GM12878 (cell line): ENCODE data around the gene AQP7. TPM values are rescaled to one million over a fixed set of nuclear protein-coding genes. Genes with fewer than 3 reads are reported as not detected.

Experiments
- ATAC-seq: fragments of 200-7000 bp; cut with Tn5 transposase; 3 replicates; pipeline ENCODE4 v1.9.1; 2020; ENCODE audit warnings: mild to moderate bottlenecking, moderate library complexity
- BruUV-seq: library from RNA; stranded (reverse); fragments of 400-500 nt; replicated peaks from 2 replicates; lab custom pipeline; 2021; lab: Mats Ljungman, UMichigan
- CTCF ChIA-PET: fragments of 300-600 bp; sonication (Branson Sonifier 250); formaldehyde crosslinking; extraction: SDS; loops from one replicate; lab custom pipeline; 2021; ENCODE audit warnings: inconsistent platforms; lab: Yijun Ruan, JAX
- POLR2A ChIA-PET: fragments of 350-600 bp; formaldehyde crosslinking; extraction: SDS; loops from one replicate; lab custom pipeline; 2021; ENCODE audit warnings: inconsistent platforms; lab: Charles Lee
- RAD21 ChIA-PET: fragments of 300-600 bp; sonication (Branson Sonifier 250); formaldehyde crosslinking; loops from one replicate; lab custom pipeline; 2023; ENCODE audit warnings: antibody characterized with exemption; ENCODE audit not compliant: unreplicated experiment; lab: Charles Lee
- SMC1A ChIA-PET: fragments of 300-600 bp; sonication (Branson Sonifier 250); formaldehyde crosslinking; loops from one replicate; lab custom pipeline; 2023; ENCODE audit not compliant: unreplicated experiment, uncharacterized antibody; lab: Charles Lee
- DNase-seq: peaks from one replicate; pipeline ENCODE4 v3.0.0-alpha.2; 2011; ENCODE audit warnings: low read depth, low spot score
- FAIRE-seq: peaks from 3 replicates; lab custom pipeline; 2011; peaks lifted over from hg19 to GRCh38; lab: Jason Lieb, UNC
- H2AFZ ChIP-seq: 2 replicates; pipeline ENCODE4 v1.6.0; 2011; ENCODE audit warnings: low read depth, low read length, control low read depth; ENCODE audit not compliant: control insufficient read depth
- H3K27ac ChIP-seq: 2 replicates; pipeline ENCODE4 v1.5.1; 2011; ENCODE audit warnings: control low read depth; ENCODE audit not compliant: control insufficient read depth, insufficient read depth
- H3K27me3 ChIP-seq, 2 experiments: replicated peaks in 1 of 2; 2 replicates each; pipeline versions ENCODE4 v1.6.0 to v1.6.1; 2011; ENCODE audit warnings: low read length in 1 of 2; ENCODE audit not compliant: control insufficient read depth in 2 of 2, insufficient read depth in 2 of 2
- H3K36me3 ChIP-seq, 2 experiments: 2 replicates each; pipeline ENCODE4 v1.5.1; 2011; ENCODE audit warnings: low read length in 1 of 2; ENCODE audit not compliant: control insufficient read depth in 2 of 2, insufficient read depth in 2 of 2
- H3K4me1 ChIP-seq: 2 replicates; pipeline ENCODE4 v1.6.1; 2011; ENCODE audit warnings: mild to moderate bottlenecking, low read length, moderate library complexity, mixed read lengths; ENCODE audit not compliant: control insufficient read depth, insufficient read depth
- H3K4me2 ChIP-seq: 2 replicates; pipeline ENCODE4 v1.6.0; 2011; ENCODE audit warnings: control low read depth; ENCODE audit not compliant: control insufficient read depth, insufficient read depth
- H3K4me3 ChIP-seq: fragments of 200-600 bp; sonication (generic); 2 replicates; pipeline ENCODE4 v1.5.1; 2016
- H3K79me2 ChIP-seq: 2 replicates; pipeline ENCODE4 v1.6.0; 2011; ENCODE audit warnings: low read length; ENCODE audit not compliant: control insufficient read depth, insufficient read depth
- H3K9ac ChIP-seq: 2 replicates; pipeline ENCODE4 v1.8.0; 2011; ENCODE audit warnings: low read length, control low read depth, mixed read lengths; ENCODE audit not compliant: control insufficient read depth, insufficient read depth
- H3K9me3 ChIP-seq: replicated peaks from 3 replicates; pipeline ENCODE4 v1.5.1; 2011; ENCODE audit warnings: mild to moderate bottlenecking, low read length; ENCODE audit not compliant: control insufficient read depth, insufficient read depth
- H4K20me1 ChIP-seq: 2 replicates; pipeline ENCODE4 v1.6.0; 2011; ENCODE audit not compliant: control insufficient read depth, insufficient read depth
- BCL11A ChIP-seq: IDR thresholded peaks from 2 replicates; pipeline ENCODE4 v1.6.1; 2011; ENCODE audit warnings: low read depth, low read length
- CHD1 ChIP-seq: IDR thresholded peaks from 2 replicates; pipeline ENCODE4 v1.6.1; 2012; ENCODE audit warnings: low read depth, low read length, improper control_type of control experiment
- CREM ChIP-seq: IDR thresholded peaks from 2 replicates; pipeline ENCODE4 v1.6.1; 2014; ENCODE audit warnings: antibody characterized with exemption, low read depth
- HSF1 ChIP-seq: fragments of 150-350 bp; IDR thresholded peaks from 2 replicates; pipeline ENCODE4 v1.6.1; 2014; ENCODE audit warnings: mild to moderate bottlenecking, low read depth, low read length
- IKZF2 ChIP-seq, 2 experiments: fragments of 450-650 bp; IDR thresholded peaks; 2 replicates each; pipeline ENCODE4 v1.6.1; 2017; ENCODE audit warnings: mild to moderate bottlenecking in 2 of 2, moderate library complexity in 2 of 2
- JUNB ChIP-seq: IDR thresholded peaks from 2 replicates; pipeline ENCODE4 v1.6.1; 2016; ENCODE audit warnings: antibody characterized with exemption, mild to moderate bottlenecking
- KLF5 ChIP-seq: fragments of 450-650 bp; IDR thresholded peaks from 2 replicates; pipeline ENCODE4 v1.6.1; 2014; ENCODE audit warnings: mild to moderate bottlenecking; ENCODE audit not compliant: partially characterized antibody
- LARP7 ChIP-seq: fragments of 450-650 bp; IDR thresholded peaks from 2 replicates; pipeline ENCODE4 v1.6.1; 2017; ENCODE audit warnings: mild to moderate bottlenecking
- MEF2A ChIP-seq: IDR thresholded peaks from 2 replicates; pipeline ENCODE4 v1.6.1; 2011; ENCODE audit warnings: low read depth, mild to moderate bottlenecking, low read length, moderate library complexity; ENCODE audit not compliant: insufficient read depth
- MTA2 ChIP-seq: fragments of 450-650 bp; IDR thresholded peaks from 2 replicates; pipeline ENCODE4 v1.6.1; 2016; ENCODE audit warnings: low read depth, mild to moderate bottlenecking, moderate library complexity
- NBN ChIP-seq: fragments of 450-650 bp; IDR thresholded peaks from 2 replicates; pipeline ENCODE4 v1.6.1; 2016
- NR2F1 ChIP-seq: fragments of 450-650 bp; conservative IDR thresholded peaks from 2 replicates; pipeline ENCODE4 v1.6.1; 2017; ENCODE audit warnings: mild to moderate bottlenecking
- SKIL ChIP-seq: fragments of 450-650 bp; IDR thresholded peaks from 2 replicates; pipeline ENCODE4 v1.6.1; 2017; ENCODE audit warnings: mild to moderate bottlenecking, low read depth, inconsistent platforms; ENCODE audit not compliant: poor library complexity, severe bottlenecking
- SREBF1 ChIP-seq: IDR thresholded peaks from 2 replicates; pipeline ENCODE4 v1.6.1; 2012; ENCODE audit warnings: mild to moderate bottlenecking, low read length
- TAF1 ChIP-seq: IDR thresholded peaks from 2 replicates; pipeline ENCODE4 v1.6.1; 2011; ENCODE audit warnings: mild to moderate bottlenecking, low read depth, low read length, borderline replicate concordance
- YBX1 ChIP-seq: fragments of 450-650 bp; IDR thresholded peaks from 2 replicates; pipeline ENCODE4 v1.6.1; 2016; ENCODE audit warnings: antibody characterized with exemption
- WGBS: methylation state at CpG from one replicate; pipeline ENCODE4 v1.1.6; 2016; ENCODE audit warnings: low lambda C conversion rate; ENCODE audit not compliant: insufficient replicate concordance, insufficient coverage; ENCODE audit errors: missing lambda C conversion rate; 5-methylcytosine and 5-hydroxymethylcytosine counted together
- in situ Hi-C: fragments of 300-500 bp; cut with MboI; formaldehyde crosslinking; loops from 9 replicates; pipeline ENCODE4 v1.14.3; 2018; ENCODE audit warnings: mixed read lengths
- intact Hi-C: fragments of 100-400 bp; cut with micrococcal nuclease; formaldehyde crosslinking; loops from one replicate; pipeline ENCODE4 v1.14.2; 2022; ENCODE audit not compliant: unreplicated experiment
- polyA plus RNA-seq, 11 experiments: library from polyadenylated mRNA; depleted of rRNA in 4 of 11; unstranded in 6 of 11; stranded (reverse) in 5 of 11; fragments of >200 nt; fragmentation: Nextera tagmentation in 4 of 11; fragmentation: Illumina TruSeq in 1 of 11; extraction: Ambion mirVana in 4 of 11; extraction: Trizol in 1 of 11; gene quantifications; 1 replicate in 1 of 11; 2 replicates in 10 of 11; pipeline versions ENCODE4 v1.2.1 to v1.2.3, GENCODE V29; 2011 to 2016; ENCODE audit warnings: inconsistent platforms in 2 of 11, missing spikeins in 2 of 11, low read depth in 1 of 11
- total RNA-seq, 4 experiments: library from RNA; depleted of rRNA in 3 of 4; stranded (reverse); fragments of >200 nt in 3 of 4; fragmentation: Illumina TruSeq in 1 of 4; extraction: Trizol in 1 of 4; gene quantifications; 2 replicates each; pipeline versions ENCODE4 v1.2.1 to v1.2.3, GENCODE V29; 2013 to 2021

AQP7 gene
- total and polyA plus RNA-seq, 10 of the 15 experiments (the other 5 are each of a cell fraction or from before 2014, with no cell fraction given) = 0.04 to 0.18 (median 0.04) TPM; not detected in 7

- no peak overlapping the region for H2AFZ ChIP-seq
- ChIA-PET SMC1A (no interaction called here), POLR2A (interaction anchor here (1.1 kb wide), 1 partner anchor 39 kb away, joined by 3 read pairs; no protein-coding TSS in a partner anchor), RAD21 (no interaction called here), CTCF (no interaction called here)
- no peak overlapping the region for H3K4me3 ChIP-seq
- H3K9ac ChIP-seq = no peak overlapping the region
- WGBS = 70% methylated on average over 7 of the region's 9 CpGs
- no peak for DNase-seq
- no peaks in the 10 kb centered on the region for H3K4me1 ChIP-seq
- ATAC-seq = no peak
- H3K4me2 ChIP-seq = no peak overlapping the region
- H3K9me3 ChIP-seq = no peaks in the 10 kb centered on the region
- no peak overlapping the region for H3K27ac ChIP-seq
- TF ChIP-seq YBX1 (no peak), CREM (no peak), MTA2 (no peak), HSF1 (no peak)
- in situ Hi-C loops (no loop called here), intact Hi-C loops (no loop called here)
- no peaks in the 10 kb centered on the region for H3K36me3 ChIP-seq
- H4K20me1 ChIP-seq = no peaks in the 10 kb centered on the region
- BruUV-seq = no TSS peak
- no peak for FAIRE-seq
- no peaks in the 10 kb centered on the region for H3K79me2 ChIP-seq
- H3K27me3 ChIP-seq = no peaks in the 10 kb centered on the region
Measured at GRCh38 chr9:33378121-33378795, 24.1 kb downstream of the AQP7 start.

- Histone ChIP-seq H3K9ac (no peak overlapping the region), H3K4me3 (no peak overlapping the region), H4K20me1 (no peaks in the 10 kb centered on the region), H3K4me2 (no peak overlapping the region), H3K4me1 (no peaks in the 10 kb centered on the region), H3K27ac (no peak overlapping the region), H3K36me3 (no peaks in the 10 kb centered on the region), H3K9me3 (no peaks in the 10 kb centered on the region), H3K27me3 (no peaks in the 10 kb centered on the region), H2AFZ (no peak overlapping the region), H3K79me2 (no peaks in the 10 kb centered on the region)
- FAIRE-seq (no peak), DNase-seq (no peak), ATAC-seq (no peak)
- in situ Hi-C loops = no loop called here
- intact Hi-C loops = no loop called here
- ChIA-PET POLR2A (no interaction called here), SMC1A (no interaction called here), RAD21 (no interaction called here), CTCF (no interaction called here)
- 89% methylated on average over 12 of the region's 12 CpGs for WGBS
- no TSS peak for BruUV-seq
- TF ChIP-seq TAF1 (no peak), KLF5 (no peak), MEF2A (no peak), IKZF2 (IDR thresholded peaks at IDR 0.05) (no peak), JUNB (no peak), BCL11A (no peak), NBN (no peak), SKIL (no peak), CHD1 (no peak), LARP7 (no peak), NR2F1 (no peak), SREBF1 (no peak)
Measured at GRCh38 chr9:33377089-33377715, 25.2 kb downstream of the AQP7 start.
